AG04450 (cell line): Measurements from ENCODE around the gene THAP10. TPM values are rescaled to one million over a fixed set of nuclear protein-coding genes. Genes with fewer than 3 reads are reported as not detected.
A peak's percentile ranks its signal among the peaks of the same experiment; 100 is the strongest.

Source experiments
- CTCF ChIA-PET: fragments of 300-600, 350-600 bp; formaldehyde crosslinking; extraction: SDS; loops from one replicate; lab custom pipeline; 2022; ENCODE audit warnings: antibody characterized with exemption, inconsistent platforms; lab: Charles Lee
- POLR2A ChIA-PET: fragments of 350-600 bp; formaldehyde crosslinking; extraction: SDS; loops from one replicate; lab custom pipeline; 2021; ENCODE audit warnings: antibody characterized with exemption, inconsistent platforms; lab: Yijun Ruan, JAX
- DNase-seq: peaks from one replicate; pipeline ENCODE4 v3.0.0-alpha.2; 2011; ENCODE audit warnings: low read depth, low spot score
- H3K27ac ChIP-seq: one replicate; pipeline ENCODE4 v1.5.1; 2012; ENCODE audit warnings: low read depth, low read length, control low read depth
- H3K27me3 ChIP-seq: one replicate; pipeline ENCODE4 v1.6.0; 2012; ENCODE audit warnings: low read length; ENCODE audit not compliant: control insufficient read depth, insufficient read depth
- H3K4me3 ChIP-seq: 2 replicates; pipeline ENCODE4 v1.5.1; 2011; ENCODE audit warnings: mild to moderate bottlenecking, low read depth, low read length, control low read depth
- H3K9me3 ChIP-seq: 2 replicates; pipeline ENCODE4 v1.5.1; 2012; ENCODE audit warnings: low read length; ENCODE audit not compliant: control insufficient read depth, insufficient read depth
- CTCF ChIP-seq: IDR thresholded peaks from 2 replicates; pipeline ENCODE4 v1.5.1; 2011; ENCODE audit warnings: low read depth, low read length, control low read depth, inconsistent platforms
- polyA minus RNA-seq: library from RNA; depleted of rRNA, polyadenylated mRNA; stranded (reverse); fragments of >200 nt; gene quantifications from 2 replicates; pipeline ENCODE4 v1.2.3, GENCODE V29; 2011; rRNA and poly(A)+ RNA removed
- polyA plus RNA-seq: library from polyadenylated mRNA; depleted of rRNA; stranded (reverse); fragments of >200 nt; gene quantifications from 2 replicates; pipeline ENCODE4 v1.2.3, GENCODE V29; 2011; rRNA removed

Gene THAP10
- polyA plus RNA-seq (2.7 and 5.7 TPM in 2 replicates), polyA minus RNA-seq (1.1 and 1.3 TPM in 2 replicates)

- Histone ChIP-seq H3K9me3 (no peaks in the 10 kb centered on the region; the same call in 1 of the 2 replicates), H3K27me3 (no peaks in the 10 kb centered on the region), H3K27ac (peak within 1 kb of the TSS; percentile 89), H3K4me3 (peak within 1 kb of the TSS; percentile 82)
- DNase-seq: peak; percentile 89
- CTCF ChIA-PET: interaction anchor here (0.6 to 2.2 kb wide), 9 partner anchors 11 to 909 kb away, joined by 3 to 10 read pairs (median 4); partner anchors contain the start of gene UACA
- TF ChIP-seq CTCF: no peak
- POLR2A ChIA-PET: interaction anchor here (0.8 to 1.5 kb wide), 2 partner anchors 35 to 39 kb away, joined by 3 to 5 read pairs; partner anchors contain the start of gene LARP6
Measured at GRCh38 chr15:70892002-70892911, at the start of gene THAP10, which contains the start of gene LRRC49. THAP10 (minus strand) TSS chr15:70892433; CDS start chr15:70892272, 161 bp downstream. LRRC49 (plus strand) TSS chr15:70892826; CDS start chr15:70892895, 69 bp downstream.

- no peaks in the 10 kb centered on the region for H3K9me3 ChIP-seq
- no peak overlapping the region for H3K4me3 ChIP-seq
- no peak for DNase-seq
- no peaks in the 10 kb centered on the region for H3K27me3 ChIP-seq
- POLR2A ChIA-PET: interaction anchor here (0.5 kb wide), 1 partner anchor 83 kb away, joined by 3 read pairs; no protein-coding TSS in a partner anchor
- TF ChIP-seq CTCF: no peak
- no peak overlapping the region for H3K27ac ChIP-seq
- CTCF ChIA-PET: interaction anchor here (0.6 to 1.0 kb wide), 3 partner anchors 103 to 167 kb away, joined by 3 to 4 read pairs (median 3); no protein-coding TSS in a partner anchor
Measured at GRCh38 chr15:70936326-70936725, 44.1 kb upstream of the THAP10 start.

- Histone ChIP-seq H3K9me3 (no peaks in the 10 kb centered on the region), H3K27me3 (no peaks in the 10 kb centered on the region), H3K27ac (no peak overlapping the region), H3K4me3 (no peak overlapping the region)
- TF ChIP-seq CTCF: no peak
- CTCF ChIA-PET: interaction anchor here (0.6 to 0.8 kb wide), 2 partner anchors 104 to 167 kb away, joined by 3 to 4 read pairs; no protein-coding TSS in a partner anchor
- POLR2A ChIA-PET: no interaction called here
- no peak for DNase-seq
Measured at GRCh38 chr15:70935631-70936030, 43.4 kb upstream of the THAP10 start.

- Histone ChIP-seq H3K27ac (no peak overlapping the region), H3K4me3 (no peak overlapping the region), H3K27me3 (no peaks in the 10 kb centered on the region), H3K9me3 (no peaks in the 10 kb centered on the region)
- ChIA-PET POLR2A (no interaction called here), CTCF (no interaction called here)
- no peak for TF ChIP-seq CTCF
- DNase-seq: no peak
Measured at GRCh38 chr15:70933411-70933810, 41.2 kb upstream of the THAP10 start.
